Fibroblast of lung (primary cell): ENCODE results near the gene MTFP1. TPM values are rescaled to one million over a fixed set of nuclear protein-coding genes. Genes with fewer than 3 reads are reported as not detected.
"Not testable (repeated sequence)": the region's sequence is repeated elsewhere in the genome, so short reads cannot be mapped to it uniquely, and the experiment has no call there.

Experiments
- DNase-seq, 2 donors: peaks; one replicate each; pipeline versions ENCODE4 v3.0.0 to v3.0.0-alpha.2; 2010; ENCODE audit warnings: low read depth in 2 of 2
- H2AFZ ChIP-seq: 2 replicates; pipeline ENCODE4 v1.5.1; 2012; ENCODE audit warnings: low read length, control low read depth, inconsistent platforms
- H3K27ac ChIP-seq: 2 replicates; pipeline ENCODE4 v1.5.1; 2011; ENCODE audit warnings: low read length, control low read depth; ENCODE audit not compliant: insufficient read depth
- H3K27me3 ChIP-seq: 2 replicates; pipeline ENCODE4 v1.5.1; 2011; ENCODE audit warnings: mild to moderate bottlenecking, low read length; ENCODE audit not compliant: control insufficient read depth, insufficient read depth
- H3K36me3 ChIP-seq: 2 replicates; pipeline ENCODE4 v1.5.1; 2011; ENCODE audit warnings: low read length; ENCODE audit not compliant: control insufficient read depth, insufficient read depth
- H3K4me1 ChIP-seq: 2 replicates; pipeline ENCODE4 v1.5.1; 2011; ENCODE audit warnings: low read length; ENCODE audit not compliant: control insufficient read depth, insufficient read depth; ENCODE audit errors: extremely low read depth
- H3K4me2 ChIP-seq: 2 replicates; pipeline ENCODE4 v1.5.1; 2011; ENCODE audit warnings: low read length, control low read depth; ENCODE audit not compliant: insufficient read depth; ENCODE audit errors: extremely low read depth
- H3K4me3 ChIP-seq, 4 experiments: fragments of 200-600 bp in 1 of 4; sonication (generic) in 1 of 4; replicated peaks in 1 of 4; 2 replicates each; pipeline ENCODE4 v1.5.1; 2011 to 2016; ENCODE audit warnings: low read length in 4 of 4, low read depth in 3 of 4, mild to moderate bottlenecking in 3 of 4, control low read depth in 2 of 4, inconsistent platforms in 1 of 4, mixed read lengths in 1 of 4; ENCODE audit not compliant: insufficient read depth in 1 of 4; ENCODE audit errors: control extremely low read depth in 1 of 4
- H3K79me2 ChIP-seq: 2 replicates; pipeline ENCODE4 v1.5.1; 2012; ENCODE audit warnings: mild to moderate bottlenecking, low read length, inconsistent platforms; ENCODE audit not compliant: control insufficient read depth, insufficient read depth
- H3K9ac ChIP-seq: 2 replicates; pipeline ENCODE4 v1.5.1; 2011; ENCODE audit warnings: mild to moderate bottlenecking, low read length, control low read depth; ENCODE audit not compliant: insufficient read depth
- H3K9me3 ChIP-seq: 2 replicates; pipeline ENCODE4 v1.5.1; 2012; ENCODE audit warnings: low read depth, low read length; ENCODE audit not compliant: control insufficient read depth, insufficient read depth
- H4K20me1 ChIP-seq: 2 replicates; pipeline ENCODE4 v1.5.1; 2011; ENCODE audit warnings: low read length; ENCODE audit not compliant: control insufficient read depth, insufficient read depth; ENCODE audit errors: extremely low read depth
- EZH2 ChIP-seq: IDR thresholded peaks from 2 replicates; pipeline ENCODE4 v1.5.1; 2012; ENCODE audit warnings: low read length, control low read depth, mild to moderate bottlenecking; ENCODE audit errors: missing control alignments
- polyA plus RNA-seq, 2 donors: library from polyadenylated mRNA; depleted of rRNA in 1 of 2; stranded (reverse) in 1 of 2; unstranded in 1 of 2; fragments of >200 nt; gene quantifications; 2 replicates each; pipeline ENCODE4 v1.2.1, GENCODE V29; 2011 to 2012; ENCODE audit warnings: missing spikeins in 1 of 2
- total RNA-seq: library from RNA; depleted of rRNA; stranded (reverse); fragments of >200 nt; gene quantifications from 2 replicates; pipeline ENCODE4 v1.2.1, GENCODE V29; 2014
- TF ChIP-seq, protein P1 (sequence below), 2 donors: IDR thresholded peaks in 1 of 2; conservative IDR thresholded peaks in 1 of 2; 1 replicate in 1 of 2; 2 replicates in 1 of 2; pipeline ENCODE4 v1.5.1; 2011 to 2012; ENCODE audit warnings: low read length in 2 of 2, control low read depth in 1 of 2, inconsistent platforms in 1 of 2, low read depth in 1 of 2, mild to moderate bottlenecking in 1 of 2

Gene MTFP1
- total and polyA plus RNA-seq, 2 donors (not counting 1 experiment from before 2014, with no cell fraction given) = 2.5 to 3.8 TPM

DNA sequence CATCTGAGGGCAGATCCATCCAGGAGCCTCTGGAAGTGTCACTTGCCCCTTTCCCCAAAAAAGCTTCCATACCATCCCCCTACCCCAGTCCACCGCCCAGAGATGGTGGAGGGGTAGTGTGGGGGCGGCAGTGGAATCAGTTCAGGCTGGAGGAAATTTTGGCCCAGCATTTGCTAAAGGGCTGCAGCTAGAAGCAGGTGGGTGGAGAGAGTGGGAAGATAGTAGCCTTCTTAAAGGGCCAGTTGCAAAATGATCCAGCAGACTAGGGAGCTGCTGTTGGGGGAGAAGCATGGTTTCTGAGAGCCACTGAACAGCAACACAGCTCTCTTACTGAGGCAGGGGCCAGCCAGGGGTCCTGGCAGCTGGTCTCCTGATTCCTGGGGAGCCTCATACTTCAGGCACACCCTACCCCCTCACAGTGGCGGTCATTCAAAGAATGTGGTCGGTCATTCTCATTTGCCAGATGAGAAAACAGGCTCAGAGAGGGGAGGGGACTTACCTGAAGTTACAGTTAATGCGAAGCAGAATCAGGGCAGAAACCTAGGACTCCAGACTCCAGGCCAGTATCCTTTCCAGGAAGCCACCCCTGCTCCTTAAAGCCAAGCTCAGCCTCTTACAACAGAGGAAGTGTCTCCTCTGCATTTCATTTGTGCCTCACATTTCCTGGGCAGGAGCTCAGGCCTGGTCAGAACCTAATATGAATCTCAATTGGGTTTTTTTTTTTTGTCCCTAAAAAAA, 23.4 kb upstream of the MTFP1 start:
- TF ChIP-seq EZH2 = no peak
- TF ChIP-seq, protein P1, sequence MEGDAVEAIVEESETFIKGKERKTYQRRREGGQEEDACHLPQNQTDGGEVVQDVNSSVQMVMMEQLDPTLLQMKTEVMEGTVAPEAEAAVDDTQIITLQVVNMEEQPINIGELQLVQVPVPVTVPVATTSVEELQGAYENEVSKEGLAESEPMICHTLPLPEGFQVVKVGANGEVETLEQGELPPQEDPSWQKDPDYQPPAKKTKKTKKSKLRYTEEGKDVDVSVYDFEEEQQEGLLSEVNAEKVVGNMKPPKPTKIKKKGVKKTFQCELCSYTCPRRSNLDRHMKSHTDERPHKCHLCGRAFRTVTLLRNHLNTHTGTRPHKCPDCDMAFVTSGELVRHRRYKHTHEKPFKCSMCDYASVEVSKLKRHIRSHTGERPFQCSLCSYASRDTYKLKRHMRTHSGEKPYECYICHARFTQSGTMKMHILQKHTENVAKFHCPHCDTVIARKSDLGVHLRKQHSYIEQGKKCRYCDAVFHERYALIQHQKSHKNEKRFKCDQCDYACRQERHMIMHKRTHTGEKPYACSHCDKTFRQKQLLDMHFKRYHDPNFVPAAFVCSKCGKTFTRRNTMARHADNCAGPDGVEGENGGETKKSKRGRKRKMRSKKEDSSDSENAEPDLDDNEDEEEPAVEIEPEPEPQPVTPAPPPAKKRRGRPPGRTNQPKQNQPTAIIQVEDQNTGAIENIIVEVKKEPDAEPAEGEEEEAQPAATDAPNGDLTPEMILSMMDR (conservative IDR thresholded peaks at IDR 0.05 in 1 of 2, IDR thresholded peaks at IDR 0.05 in 1 of 2; ENCODE audit: low read depth in 1 of 2, low read length in 2 of 2) = no peak
- H4K20me1 ChIP-seq = no peaks in the 10 kb centered on the region

DNA sequence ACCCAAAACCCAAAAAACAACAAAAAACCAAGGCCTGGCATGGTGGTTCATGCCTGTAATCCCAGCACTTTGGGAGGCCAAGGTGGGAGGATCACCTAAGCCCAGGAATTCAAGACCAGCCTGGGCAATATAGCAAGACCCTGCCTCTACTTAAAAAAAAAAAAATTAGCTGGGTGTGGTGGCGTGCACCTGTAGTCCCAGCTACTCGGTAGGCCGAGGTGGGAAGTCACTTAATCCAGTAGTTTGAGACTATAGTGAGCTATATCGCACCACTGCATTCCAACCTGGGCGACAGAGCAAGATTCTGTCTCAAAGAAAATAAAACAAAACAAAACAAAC, 22.8 kb upstream of the MTFP1 start:
- H4K20me1 ChIP-seq, H3K27me3 ChIP-seq, H3K36me3 ChIP-seq, H3K27ac ChIP-seq, H3K4me3 ChIP-seq, DNase-seq, H3K4me2 ChIP-seq, H3K9ac ChIP-seq, H2AFZ ChIP-seq, H3K9me3 ChIP-seq: not testable (repeated sequence)
- Histone ChIP-seq H3K4me1 (peaks cover 11% of the 10 kb centered on the region), H3K79me2 (peaks cover 19% of the 10 kb centered on the region)

More for the DNA sequence above, 23.4 kb upstream of the MTFP1 start:
- no peak overlapping the region for H3K4me2 ChIP-seq
- peak in 1 of 2 donors; percentile 25 for DNase-seq
- H2AFZ ChIP-seq = no peak overlapping the region
- no peak overlapping the region for H3K9ac ChIP-seq
- H3K36me3 ChIP-seq = peaks cover 6% of the 10 kb centered on the region
- no peaks in the 10 kb centered on the region for H3K27me3 ChIP-seq
- peaks cover 11% of the 10 kb centered on the region for H3K4me1 ChIP-seq
- H3K79me2 ChIP-seq = peaks cover 22% of the 10 kb centered on the region
- no peak overlapping the region for H3K27ac ChIP-seq
- no peak overlapping the region for H3K4me3 ChIP-seq
- no peaks in the 10 kb centered on the region for H3K9me3 ChIP-seq

DNA sequence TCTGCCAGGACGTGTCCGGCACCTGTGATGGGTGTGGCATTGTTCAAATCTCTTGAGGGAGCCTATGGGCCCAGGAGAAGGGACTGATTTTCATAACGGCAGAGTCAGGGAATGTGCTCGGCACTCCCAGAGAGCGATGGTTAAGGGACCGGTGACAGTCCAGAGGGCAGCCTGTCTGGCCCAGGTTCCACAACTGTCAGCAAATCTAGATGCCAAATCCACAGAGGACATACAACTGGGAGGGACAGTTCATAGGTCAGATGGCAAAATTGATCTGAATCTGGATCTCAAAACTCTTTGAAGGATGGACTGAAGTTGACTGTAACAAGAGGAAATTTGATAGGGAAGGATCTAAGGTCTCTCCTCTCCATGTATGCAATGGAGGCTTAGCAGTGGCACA, 21.3 kb upstream of the MTFP1 start:
- H3K9ac ChIP-seq = no peak overlapping the region
- no peaks in the 10 kb centered on the region for H4K20me1 ChIP-seq
- no peak overlapping the region for H3K4me2 ChIP-seq
- H3K36me3 ChIP-seq = peaks cover 9% of the 10 kb centered on the region
- no peak for DNase-seq
- no peaks in the 10 kb centered on the region for H3K27me3 ChIP-seq
- no peaks in the 10 kb centered on the region for H3K9me3 ChIP-seq
- no peak overlapping the region for H3K27ac ChIP-seq
- TF ChIP-seq, protein P1 (conservative IDR thresholded peaks at IDR 0.05 in 1 of 2, IDR thresholded peaks at IDR 0.05 in 1 of 2; ENCODE audit: low read depth in 1 of 2, low read length in 2 of 2) = no peak
- no peak for TF ChIP-seq EZH2
- H2AFZ ChIP-seq = no peak overlapping the region
- no peak overlapping the region for H3K4me3 ChIP-seq
- peaks cover 6% of the 10 kb centered on the region for H3K79me2 ChIP-seq
- H3K4me1 ChIP-seq = peaks cover 2% of the 10 kb centered on the region
